ENCODE data around the gene PON2. TPM values are rescaled to one million over a fixed set of nuclear protein-coding genes. Genes with fewer than 3 reads are reported as not detected.

Gene PON2
- total RNA-seq, 1 experiment from 2014 or later = 44.0 TPM

DNA sequence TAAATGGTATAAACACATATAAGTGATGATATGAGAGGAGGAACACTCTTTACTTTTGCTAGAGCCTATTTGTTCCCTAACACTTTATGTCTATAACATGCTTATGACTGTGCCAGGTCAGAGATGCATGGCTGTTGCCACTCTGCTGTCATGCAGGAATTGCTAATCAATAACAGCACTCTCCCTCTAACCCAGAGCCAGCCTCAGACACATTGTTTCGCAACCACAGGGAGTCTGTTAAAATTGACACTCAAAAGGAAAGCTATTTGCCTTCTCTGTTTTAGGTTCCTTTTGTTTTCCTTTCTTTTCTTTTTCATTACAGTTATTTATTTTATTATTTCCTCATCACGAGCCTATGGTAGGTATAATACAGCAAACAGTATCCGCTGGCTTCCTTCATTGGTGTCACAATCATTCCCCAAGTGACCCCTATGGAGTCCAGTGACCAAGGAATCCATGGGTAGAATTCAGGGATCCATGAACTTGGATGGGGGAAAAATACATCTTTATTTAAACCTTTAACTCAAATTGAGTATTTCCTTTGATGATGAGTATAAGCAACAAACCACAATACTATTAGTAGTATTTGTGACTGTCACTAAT is 6.8 kb downstream of the PON2 start:
- DNase-seq (ENCODE audit: low read depth, low spot score) = no peak
- no peak overlapping the region for H2AFZ ChIP-seq (ENCODE audit: low read depth, low read length, poor library complexity, severe bottlenecking)
- ChIA-PET CTCF (interaction anchor here (1.2 kb wide), 1 partner anchor 117 kb away, joined by 4 read pairs; no protein-coding TSS in a partner anchor), RAD21 (ENCODE audit: low non-redundant PET in 1 of 2, low total read pairs in 2 of 2, uncharacterized antibody in 2 of 2, unreplicated experiment in 2 of 2) (no interaction called here), POLR2A (no interaction called here)
- no peak overlapping the region for H3K4me2 ChIP-seq (ENCODE audit: low read length)
- H3K9me3 ChIP-seq (ENCODE audit: control insufficient read depth in 1 of 2, insufficient read depth in 1 of 2, low read depth in 1 of 2, low read length in 2 of 2) = no peaks in the 10 kb centered on the region
- H3K9me2 ChIP-seq (ENCODE audit: insufficient read depth) = no peaks in the 10 kb centered on the region
- no peak overlapping the region for H3K9ac ChIP-seq (ENCODE audit: low read length)
- H3K27me3 ChIP-seq (ENCODE audit: insufficient read depth, low read length) = no peaks in the 10 kb centered on the region
- H3K4me3 ChIP-seq (replicated peaks in 1 of 2; ENCODE audit: low read depth in 1 of 2, low read length in 2 of 2) = no peak overlapping the region
- TF ChIP-seq EGR1 (IDR thresholded peaks at IDR 0.05; ENCODE audit: low read depth) = no peak
- no peak for TF ChIP-seq TCF7L2 (IDR thresholded peaks at IDR 0.05; ENCODE audit: borderline replicate concordance, extremely low read depth, insufficient read depth, insufficient read length)
- no peak for TF ChIP-seq EZH2phosphoT487 (IDR thresholded peaks at IDR 0.05; ENCODE audit: borderline replicate concordance)
- no peak for TF ChIP-seq SP1 (IDR thresholded peaks at IDR 0.05; ENCODE audit: low read depth)
- TF ChIP-seq, protein P1, sequence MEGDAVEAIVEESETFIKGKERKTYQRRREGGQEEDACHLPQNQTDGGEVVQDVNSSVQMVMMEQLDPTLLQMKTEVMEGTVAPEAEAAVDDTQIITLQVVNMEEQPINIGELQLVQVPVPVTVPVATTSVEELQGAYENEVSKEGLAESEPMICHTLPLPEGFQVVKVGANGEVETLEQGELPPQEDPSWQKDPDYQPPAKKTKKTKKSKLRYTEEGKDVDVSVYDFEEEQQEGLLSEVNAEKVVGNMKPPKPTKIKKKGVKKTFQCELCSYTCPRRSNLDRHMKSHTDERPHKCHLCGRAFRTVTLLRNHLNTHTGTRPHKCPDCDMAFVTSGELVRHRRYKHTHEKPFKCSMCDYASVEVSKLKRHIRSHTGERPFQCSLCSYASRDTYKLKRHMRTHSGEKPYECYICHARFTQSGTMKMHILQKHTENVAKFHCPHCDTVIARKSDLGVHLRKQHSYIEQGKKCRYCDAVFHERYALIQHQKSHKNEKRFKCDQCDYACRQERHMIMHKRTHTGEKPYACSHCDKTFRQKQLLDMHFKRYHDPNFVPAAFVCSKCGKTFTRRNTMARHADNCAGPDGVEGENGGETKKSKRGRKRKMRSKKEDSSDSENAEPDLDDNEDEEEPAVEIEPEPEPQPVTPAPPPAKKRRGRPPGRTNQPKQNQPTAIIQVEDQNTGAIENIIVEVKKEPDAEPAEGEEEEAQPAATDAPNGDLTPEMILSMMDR (IDR thresholded peaks at IDR 0.05 in 2 of 3, conservative IDR thresholded peaks at IDR 0.05 in 1 of 3; ENCODE audit: borderline replicate concordance in 1 of 3, insufficient read depth in 1 of 3, low read depth in 2 of 3, low read length in 2 of 3) = no peak
- TF ChIP-seq, protein P2, sequence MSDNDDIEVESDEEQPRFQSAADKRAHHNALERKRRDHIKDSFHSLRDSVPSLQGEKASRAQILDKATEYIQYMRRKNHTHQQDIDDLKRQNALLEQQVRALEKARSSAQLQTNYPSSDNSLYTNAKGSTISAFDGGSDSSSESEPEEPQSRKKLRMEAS (IDR thresholded peaks at IDR 0.05) = no peak
- TF ChIP-seq, protein P3, sequence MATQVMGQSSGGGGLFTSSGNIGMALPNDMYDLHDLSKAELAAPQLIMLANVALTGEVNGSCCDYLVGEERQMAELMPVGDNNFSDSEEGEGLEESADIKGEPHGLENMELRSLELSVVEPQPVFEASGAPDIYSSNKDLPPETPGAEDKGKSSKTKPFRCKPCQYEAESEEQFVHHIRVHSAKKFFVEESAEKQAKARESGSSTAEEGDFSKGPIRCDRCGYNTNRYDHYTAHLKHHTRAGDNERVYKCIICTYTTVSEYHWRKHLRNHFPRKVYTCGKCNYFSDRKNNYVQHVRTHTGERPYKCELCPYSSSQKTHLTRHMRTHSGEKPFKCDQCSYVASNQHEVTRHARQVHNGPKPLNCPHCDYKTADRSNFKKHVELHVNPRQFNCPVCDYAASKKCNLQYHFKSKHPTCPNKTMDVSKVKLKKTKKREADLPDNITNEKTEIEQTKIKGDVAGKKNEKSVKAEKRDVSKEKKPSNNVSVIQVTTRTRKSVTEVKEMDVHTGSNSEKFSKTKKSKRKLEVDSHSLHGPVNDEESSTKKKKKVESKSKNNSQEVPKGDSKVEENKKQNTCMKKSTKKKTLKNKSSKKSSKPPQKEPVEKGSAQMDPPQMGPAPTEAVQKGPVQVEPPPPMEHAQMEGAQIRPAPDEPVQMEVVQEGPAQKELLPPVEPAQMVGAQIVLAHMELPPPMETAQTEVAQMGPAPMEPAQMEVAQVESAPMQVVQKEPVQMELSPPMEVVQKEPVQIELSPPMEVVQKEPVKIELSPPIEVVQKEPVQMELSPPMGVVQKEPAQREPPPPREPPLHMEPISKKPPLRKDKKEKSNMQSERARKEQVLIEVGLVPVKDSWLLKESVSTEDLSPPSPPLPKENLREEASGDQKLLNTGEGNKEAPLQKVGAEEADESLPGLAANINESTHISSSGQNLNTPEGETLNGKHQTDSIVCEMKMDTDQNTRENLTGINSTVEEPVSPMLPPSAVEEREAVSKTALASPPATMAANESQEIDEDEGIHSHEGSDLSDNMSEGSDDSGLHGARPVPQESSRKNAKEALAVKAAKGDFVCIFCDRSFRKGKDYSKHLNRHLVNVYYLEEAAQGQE (IDR thresholded peaks at IDR 0.05; ENCODE audit: low read depth) = no peak
- TF ChIP-seq ZFX (IDR thresholded peaks at IDR 0.05) = no peak
- TF ChIP-seq SIN3A (IDR thresholded peaks at IDR 0.05; ENCODE audit: low read depth) = no peak
- TF ChIP-seq POLR2A (IDR thresholded peaks at IDR 0.05; ENCODE audit: borderline replicate concordance, extremely low read depth, insufficient read depth, insufficient read length) = no peak
- no peak for TF ChIP-seq FOSL1 (IDR thresholded peaks at IDR 0.05; ENCODE audit: low read depth)
- no peak for TF ChIP-seq POLR2AphosphoS5 (IDR thresholded peaks at IDR 0.05; ENCODE audit: low read depth, low read length)
- H3K4me1 ChIP-seq (ENCODE audit: control insufficient read depth in 1 of 2, insufficient read depth in 2 of 2, low read length in 2 of 2) = peaks cover 0 to 4% of the 10 kb centered on the region in 2 experiments; a peak in 1 of 4 replicates
- no peaks in the 10 kb centered on the region for H4K20me1 ChIP-seq (ENCODE audit: insufficient read depth)
- no peaks in the 10 kb centered on the region for H3K36me3 ChIP-seq (ENCODE audit: control insufficient read depth in 1 of 2, insufficient read depth in 2 of 2, low read length in 2 of 2)
- intact Hi-C loops (cut with micrococcal nuclease) = no loop called here
- peaks cover 16% of the 10 kb centered on the region for H3K79me2 ChIP-seq (ENCODE audit: insufficient read depth, low read length)
- no peak for ATAC-seq
- no peak overlapping the region for H3K27ac ChIP-seq (ENCODE audit: low read depth, low read length)
- BruUV-seq (replicated peaks) = no TSS peak

All from HCT116 (cell line).